H1 (cell line): ENCODE results near the gene MZF1. TPM values are rescaled to one million over a fixed set of nuclear protein-coding genes. Genes with fewer than 3 reads are reported as not detected.
A peak's percentile ranks its signal among the peaks of the same experiment; 100 is the strongest.

Experiments
- CTCF ChIA-PET: fragments of 300-600 bp; sonication (Branson Sonifier 250); formaldehyde crosslinking; loops from one replicate; lab custom pipeline; 2021; ENCODE audit not compliant: partially characterized antibody; lab: Charles Lee
- POLR2A ChIA-PET: fragments of 300-600 bp; sonication (Branson Sonifier 250); formaldehyde crosslinking; loops from one replicate; lab custom pipeline; 2021; ENCODE audit warnings: inconsistent platforms; ENCODE audit not compliant: partially characterized antibody; lab: Charles Lee
- DNase-seq, 2 experiments: peaks; one replicate each; pipeline versions ENCODE4 v3.0.0 to v3.0.0-alpha.2; 2010 to 2022; ENCODE audit warnings: low spot score in 2 of 2, low read depth in 1 of 2, mixed read lengths in 1 of 2
- FAIRE-seq: peaks from 2 replicates; lab custom pipeline; 2011; peaks lifted over from hg19 to GRCh38; lab: Jason Lieb, UNC
- H2AFZ ChIP-seq: 2 replicates; pipeline ENCODE4 v1.8.1; 2012; ENCODE audit warnings: low read length, inconsistent platforms
- H2AK5ac ChIP-seq: 2 replicates; pipeline ENCODE4 v1.6.1; 2013; ENCODE audit warnings: low read depth, low read length
- H2BK120ac ChIP-seq: replicated peaks from 2 replicates; pipeline ENCODE3; 2013; ENCODE audit warnings: low read depth, low read length, inconsistent platforms
- H2BK12ac ChIP-seq: 2 replicates; pipeline ENCODE4 v1.6.1; 2013; ENCODE audit warnings: low read depth, low read length
- H2BK15ac ChIP-seq: 2 replicates; pipeline ENCODE4 v1.6.1; 2013; ENCODE audit warnings: low read length
- H2BK20ac ChIP-seq: 2 replicates; pipeline ENCODE4 v1.6.1; 2013; ENCODE audit warnings: low read length
- H2BK5ac ChIP-seq: 2 replicates; pipeline ENCODE4 v1.6.1; 2013; ENCODE audit warnings: low read depth, low read length
- H3K14ac ChIP-seq: 2 replicates; pipeline ENCODE4 v1.6.1; 2013; ENCODE audit warnings: inconsistent platforms; ENCODE audit not compliant: insufficient read length
- H3K18ac ChIP-seq: 2 replicates; pipeline ENCODE4 v1.6.1; 2013; ENCODE audit warnings: low read length; ENCODE audit errors: extremely low read depth
- H3K23ac ChIP-seq: 2 replicates; pipeline ENCODE4 v1.6.1; 2013; ENCODE audit warnings: inconsistent platforms; ENCODE audit not compliant: insufficient read length
- H3K23me2 ChIP-seq: 2 replicates; pipeline ENCODE4 v1.6.1; 2013; ENCODE audit warnings: low read depth, low read length
- H3K27ac ChIP-seq: 2 replicates; pipeline ENCODE4 v1.6.1; 2011; ENCODE audit warnings: low read depth, low read length, inconsistent platforms
- H3K27me3 ChIP-seq, 4 experiments: replicated peaks in 1 of 4; 1 replicate in 1 of 4; 2 replicates in 3 of 4; pipeline versions ENCODE4 v1.6.1 to v1.8.1; 2011 to 2013; ENCODE audit warnings: low read length in 3 of 4, mild to moderate bottlenecking in 3 of 4, inconsistent platforms in 2 of 4, mixed read lengths in 2 of 4, moderate library complexity in 1 of 4; ENCODE audit not compliant: control insufficient read depth in 3 of 4, insufficient read depth in 3 of 4; ENCODE audit errors: extremely low read depth in 1 of 4
- H3K36me3 ChIP-seq, 4 experiments: 2 replicates each; pipeline versions ENCODE4 v1.6.1 to v1.8.1; 2011 to 2013; ENCODE audit warnings: mild to moderate bottlenecking in 4 of 4, low read length in 3 of 4, moderate library complexity in 2 of 4, control low read depth in 1 of 4, inconsistent platforms in 1 of 4; ENCODE audit not compliant: insufficient read depth in 4 of 4, control insufficient read depth in 2 of 4
- H3K4ac ChIP-seq: replicated peaks from 2 replicates; pipeline ENCODE3; 2013; ENCODE audit warnings: low read length, low read depth, mixed read lengths, inconsistent platforms; ENCODE audit not compliant: insufficient read length
- H3K4me1 ChIP-seq, 4 experiments: replicated peaks in 1 of 4; 1 replicate in 1 of 4; 2 replicates in 3 of 4; pipeline versions ENCODE4 v1.6.1 to v1.8.1; 2011 to 2013; ENCODE audit warnings: low read length in 3 of 4, inconsistent platforms in 2 of 4, mixed read lengths in 1 of 4; ENCODE audit not compliant: insufficient read depth in 4 of 4, control insufficient read depth in 3 of 4
- H3K4me2 ChIP-seq, 2 experiments: 2 replicates each; pipeline versions ENCODE4 v1.6.1 to v1.8.1; 2011 to 2013; ENCODE audit warnings: low read depth in 2 of 2, low read length in 2 of 2, control low read depth in 1 of 2, inconsistent platforms in 1 of 2, mild to moderate bottlenecking in 1 of 2; ENCODE audit not compliant: insufficient read depth in 1 of 2
- H3K4me3 ChIP-seq, 4 experiments: fragments of 200-600, 300-600 bp in 1 of 4; sonication (generic), shearing (Covaris generic), sonication (Bioruptor Twin) in 1 of 4; 2 replicates each; pipeline versions ENCODE4 v1.5.1 to v1.8.1; 2011 to 2016; ENCODE audit warnings: low read length in 4 of 4, low read depth in 3 of 4, control low read depth in 2 of 4, inconsistent platforms in 2 of 4, mild to moderate bottlenecking in 2 of 4, mixed read lengths in 1 of 4, moderate library complexity in 1 of 4; ENCODE audit not compliant: insufficient read depth in 2 of 4; ENCODE audit errors: extremely low read depth in 1 of 4
- H3K56ac ChIP-seq: replicated peaks from 2 replicates; pipeline ENCODE3; 2013; ENCODE audit warnings: low read depth, mild to moderate bottlenecking, mixed read lengths, low read length, inconsistent platforms; ENCODE audit not compliant: insufficient read length
- H3K79me1 ChIP-seq: 2 replicates; pipeline ENCODE4 v1.6.1; 2013; ENCODE audit warnings: low read depth, low read length, control low read depth
- H3K79me2 ChIP-seq, 2 experiments: 2 replicates each; pipeline versions ENCODE4 v1.6.1 to v1.8.1; 2012 to 2013; ENCODE audit warnings: low read length in 2 of 2, mild to moderate bottlenecking in 2 of 2, inconsistent platforms in 1 of 2; ENCODE audit not compliant: insufficient read depth in 2 of 2, control insufficient read depth in 1 of 2
- H3K9ac ChIP-seq, 4 experiments: replicated peaks in 1 of 4; 1 replicate in 1 of 4; 2 replicates in 3 of 4; pipeline versions ENCODE4 v1.6.1 to v1.8.1; 2011 to 2013; ENCODE audit warnings: low read depth in 3 of 4, low read length in 3 of 4, control low read depth in 2 of 4, mild to moderate bottlenecking in 2 of 4, moderate library complexity in 2 of 4, inconsistent platforms in 1 of 4; ENCODE audit errors: extremely low read depth in 1 of 4
- H3K9me3 ChIP-seq, 2 experiments: 2 replicates each; pipeline versions ENCODE4 v1.6.1 to v1.8.1; 2012 to 2013; ENCODE audit warnings: mild to moderate bottlenecking in 2 of 2, moderate library complexity in 2 of 2, control low read depth in 1 of 2, inconsistent platforms in 1 of 2, low read depth in 1 of 2, low read length in 1 of 2, mixed read lengths in 1 of 2; ENCODE audit not compliant: insufficient read depth in 2 of 2
- H4K20me1 ChIP-seq, 2 experiments: replicated peaks in 1 of 2; 2 replicates each; pipeline versions ENCODE3 to v1.8.1; 2011 to 2013; ENCODE audit warnings: inconsistent platforms in 2 of 2, low read length in 2 of 2, mild to moderate bottlenecking in 1 of 2; ENCODE audit not compliant: insufficient read depth in 2 of 2, control insufficient read depth in 1 of 2
- H4K5ac ChIP-seq: 2 replicates; pipeline ENCODE4 v1.6.1; 2013; ENCODE audit warnings: low read length, low read depth, mixed read lengths, inconsistent platforms; ENCODE audit not compliant: insufficient read length
- H4K8ac ChIP-seq: 2 replicates; pipeline ENCODE4 v1.8.0; 2013; ENCODE audit warnings: mild to moderate bottlenecking, moderate library complexity, low read length, inconsistent platforms; ENCODE audit not compliant: insufficient read depth; ENCODE audit errors: extremely low read depth
- H4K91ac ChIP-seq: replicated peaks from 2 replicates; pipeline ENCODE3; 2013; ENCODE audit warnings: low read length, mixed read lengths, inconsistent platforms; ENCODE audit not compliant: insufficient read length
- BRCA1 ChIP-seq: IDR thresholded peaks from 2 replicates; pipeline ENCODE4 v1.6.1; 2012; ENCODE audit warnings: low read depth, low read length, improper control_type of control experiment
- CBX5 ChIP-seq: fragments of 300-800, 300-1000 bp; sonication (generic); IDR thresholded peaks from 2 replicates; pipeline ENCODE4 v1.7.1; 2016; ENCODE audit warnings: antibody characterized with exemption, low read length, low read depth
- CBX8 ChIP-seq: fragments of 300-800, 300-1000 bp; sonication (generic); IDR thresholded peaks from 2 replicates; pipeline ENCODE4 v1.7.1; 2016; ENCODE audit warnings: low read depth, low read length, borderline replicate concordance
- CHD1 ChIP-seq: IDR thresholded peaks from 2 replicates; pipeline ENCODE4 v1.6.1; 2012; ENCODE audit warnings: low read depth, low read length, improper control_type of control experiment
- CREB1 ChIP-seq: IDR thresholded peaks from 2 replicates; pipeline ENCODE4 v1.6.1; 2012; ENCODE audit warnings: inconsistent platforms
- HDAC6 ChIP-seq: IDR thresholded peaks from one replicate; pipeline ENCODE4 v1.7.1; 2012; ENCODE audit warnings: low read depth, mild to moderate bottlenecking, inconsistent platforms, low read length, moderate library complexity
- JUN ChIP-seq: IDR thresholded peaks from 2 replicates; pipeline ENCODE4 v1.6.1; 2011; ENCODE audit warnings: low read depth, mild to moderate bottlenecking, improper control_type of control experiment, low read length
- MAFK ChIP-seq: IDR thresholded peaks from 2 replicates; pipeline ENCODE4 v1.6.1; 2012; ENCODE audit warnings: low read depth, mild to moderate bottlenecking, improper control_type of control experiment, low read length
- PHF8 ChIP-seq: fragments of 200-600 bp; sonication (generic); conservative IDR thresholded peaks from 2 replicates; pipeline ENCODE4 v1.7.1; 2012; ENCODE audit warnings: low read depth, mild to moderate bottlenecking, inconsistent platforms, low read length, moderate library complexity
- POLR2AphosphoS5 ChIP-seq: IDR thresholded peaks from 2 replicates; pipeline ENCODE4 v1.6.1; 2011; ENCODE audit warnings: low read depth, low read length
- RNF2 ChIP-seq: fragments of 200-900, 300-1000 bp; sonication (generic); IDR thresholded peaks from 2 replicates; pipeline ENCODE4 v1.7.1; 2016; ENCODE audit warnings: borderline replicate concordance, low read depth, mild to moderate bottlenecking, antibody characterized with exemption, low read length; ENCODE audit not compliant: poor library complexity, severe bottlenecking; ENCODE audit errors: missing control alignments
- SAP30 ChIP-seq: fragments of 300-600 bp; sonication (generic); IDR thresholded peaks from 2 replicates; pipeline ENCODE4 v1.7.1; 2012; ENCODE audit warnings: low read length, moderate library complexity, mild to moderate bottlenecking, inconsistent platforms; ENCODE audit not compliant: insufficient read depth, insufficient replicate concordance
- WGBS, 2 experiments: shearing (Covaris generic) in 1 of 2; methylation state at CpG; one replicate each; pipeline versions ENCODE4 v1.1.6 to v1.1.7; 2013 to 2015; ENCODE audit warnings: low lambda C conversion rate in 2 of 2, mixed read lengths in 2 of 2, inconsistent platforms in 1 of 2, low coverage in 1 of 2, missing lambda C conversion rate in 1 of 2; ENCODE audit not compliant: insufficient replicate concordance in 2 of 2, insufficient coverage in 1 of 2, insufficient read length in 1 of 2; ENCODE audit errors: extremely low coverage in 1 of 2, missing lambda C conversion rate in 1 of 2; 5-methylcytosine and 5-hydroxymethylcytosine counted together
- polyA plus RNA-seq, 7 experiments: library from polyadenylated mRNA; depleted of rRNA in 3 of 7; stranded (reverse) in 5 of 7; unstranded in 2 of 7; fragments of >200 nt in 5 of 7; fragments of 200-250 nt in 2 of 7; gene quantifications; 1 replicate in 5 of 7; 2 replicates in 1 of 7; 4 replicates in 1 of 7; pipeline versions ENCODE4 v1.2.1 to v1.2.3, GENCODE V29; 2011 to 2013; ENCODE audit warnings: missing spikeins in 2 of 7, mixed read lengths in 2 of 7
- total RNA-seq: library from RNA; stranded (reverse); fragmentation: NEBNext Ultra II Directional; extraction: Animal tissue kit (Norgen Biotek cat#: 25700); gene quantifications from 2 replicates; pipeline ENCODE4 v1.2.1, GENCODE V29; 2021

The MZF1 gene
- total and polyA plus RNA-seq, 2 of the 8 experiments (the other 6 are each of a cell fraction or from before 2014, with no cell fraction given): 15.2 to 25.0 TPM

- Histone ChIP-seq H4K20me1 (peaks cover 0 to 2% of the 10 kb centered on the region in 2 experiments), H2BK120ac (no peak overlapping the region), H2BK12ac (no peak overlapping the region), H3K23me2 (peaks cover 17% of the 10 kb centered on the region), H2BK5ac (no peak overlapping the region), H2AFZ (no peak overlapping the region), H3K79me2 (no peaks in the 10 kb centered on the region), H3K79me1 (no peaks in the 10 kb centered on the region), H3K36me3 (peaks cover 2 to 9% (median 7%) of the 10 kb centered on the region in 4 experiments; a peak in 3 of 8 replicates), H3K23ac (no peak overlapping the region), H3K4ac (no peak overlapping the region), H3K9me3 (no peaks in the 10 kb centered on the region), H2BK15ac (no peak overlapping the region), H3K56ac (no peak overlapping the region), H3K18ac (no peak overlapping the region), H4K5ac (no peak overlapping the region), H3K4me1 (peaks cover 0 to 11% (median 1%) of the 10 kb centered on the region in 4 experiments; a peak in 3 of 7 replicates), H3K27ac (no peak overlapping the region), H3K4me2 (peak overlapping the region in 1 of 2 experiments; percentile 63; a peak in 1 of 4 replicates), H4K8ac (no peak overlapping the region), H3K14ac (no peak overlapping the region), H2BK20ac (no peak overlapping the region), H3K9ac (no peak overlapping the region), H3K4me3 (no peak overlapping the region), H2AK5ac (no peak overlapping the region), H4K91ac (no peak overlapping the region), H3K27me3 (no peaks in the 10 kb centered on the region)
- ChIA-PET POLR2A (interaction anchor here (0.6 to 17.2 kb wide), 4 partner anchors 11 to 1182 kb away, joined by 3 to 434 read pairs (median 42); partner anchors contain the start of genes CHMP2A, TRIM28, UBE2M and ZBTB45), CTCF (interaction anchor here (0.7 to 2.4 kb wide), 5 partner anchors 9 to 71 kb away, joined by 3 to 14 read pairs (median 5); partner anchors contain the start of genes TRIM28 and ZBTB45)
- no peak for DNase-seq
- no peak for FAIRE-seq
- 91% methylated on average over 8 of the region's 8 CpGs; no CpG with 5 or more reads in 1 of the 2 experiments for WGBS, 2 experiments
- no peak for TF ChIP-seq BRCA1
- TF ChIP-seq CREB1: no peak
- TF ChIP-seq PHF8: no peak
- TF ChIP-seq CBX5: no peak
- no peak for TF ChIP-seq CHD1
- no peak for TF ChIP-seq CBX8
- TF ChIP-seq JUN: no peak
- TF ChIP-seq MAFK: no peak
- TF ChIP-seq SAP30: no peak
- no peak for TF ChIP-seq POLR2AphosphoS5
- TF ChIP-seq HDAC6: no peak
- TF ChIP-seq RNF2: no peak
Measured at GRCh38 chr19:58571575-58571947, 1.6 kb downstream of the MZF1 start.
